KOPT-K1 (cell line): Measurements from ENCODE around the gene NPB.
"Not testable (repeated sequence)": the region's sequence is repeated elsewhere in the genome, so short reads cannot be mapped to it uniquely, and the experiment has no call there.

Source experiments
- H3K27ac ChIP-seq: fragments of 200-600 bp; sonication (generic); 2 replicates; pipeline ENCODE4 v1.5.1; 2016; ENCODE audit warnings: antibody characterized with exemption, mild to moderate bottlenecking, low read depth, low read length; ENCODE audit not compliant: poor library complexity, severe bottlenecking
- H3K36me3 ChIP-seq: fragments of 200-600 bp; sonication (generic); 2 replicates; pipeline ENCODE4 v1.5.1; 2017; ENCODE audit warnings: antibody characterized with exemption, mild to moderate bottlenecking, low read length, moderate library complexity; ENCODE audit not compliant: insufficient read depth
- H3K9me3 ChIP-seq: fragments of 200-600 bp; sonication (generic); 2 replicates; pipeline ENCODE4 v1.5.1; 2017; ENCODE audit warnings: antibody characterized with exemption, low read length, mild to moderate bottlenecking; ENCODE audit not compliant: insufficient read depth, poor library complexity, severe bottlenecking

NPB gene

DNA sequence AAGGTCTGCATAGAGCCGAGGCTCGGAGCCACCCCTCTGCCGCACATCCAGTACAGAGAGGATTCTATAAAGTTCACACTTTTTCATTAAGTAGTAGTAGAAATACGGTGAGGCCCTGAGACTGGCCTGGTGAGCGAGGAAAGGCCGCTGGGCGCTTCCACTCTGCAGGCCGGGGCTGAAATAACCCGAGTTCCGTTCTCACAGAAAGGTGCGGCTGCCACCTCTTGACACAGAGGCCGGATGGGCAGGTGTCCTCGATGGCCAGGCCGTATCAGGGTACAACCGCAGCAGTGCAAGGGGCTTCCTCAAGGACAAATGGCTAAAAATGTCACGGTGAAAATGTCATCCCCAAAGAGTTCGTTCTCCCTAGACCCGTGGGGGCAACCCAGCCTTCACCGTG is 9.9 kb downstream of the NPB start:
- Histone ChIP-seq H3K27ac (no peak overlapping the region), H3K36me3 (peaks cover 73% of the 10 kb centered on the region), H3K9me3 (no peaks in the 10 kb centered on the region)

DNA sequence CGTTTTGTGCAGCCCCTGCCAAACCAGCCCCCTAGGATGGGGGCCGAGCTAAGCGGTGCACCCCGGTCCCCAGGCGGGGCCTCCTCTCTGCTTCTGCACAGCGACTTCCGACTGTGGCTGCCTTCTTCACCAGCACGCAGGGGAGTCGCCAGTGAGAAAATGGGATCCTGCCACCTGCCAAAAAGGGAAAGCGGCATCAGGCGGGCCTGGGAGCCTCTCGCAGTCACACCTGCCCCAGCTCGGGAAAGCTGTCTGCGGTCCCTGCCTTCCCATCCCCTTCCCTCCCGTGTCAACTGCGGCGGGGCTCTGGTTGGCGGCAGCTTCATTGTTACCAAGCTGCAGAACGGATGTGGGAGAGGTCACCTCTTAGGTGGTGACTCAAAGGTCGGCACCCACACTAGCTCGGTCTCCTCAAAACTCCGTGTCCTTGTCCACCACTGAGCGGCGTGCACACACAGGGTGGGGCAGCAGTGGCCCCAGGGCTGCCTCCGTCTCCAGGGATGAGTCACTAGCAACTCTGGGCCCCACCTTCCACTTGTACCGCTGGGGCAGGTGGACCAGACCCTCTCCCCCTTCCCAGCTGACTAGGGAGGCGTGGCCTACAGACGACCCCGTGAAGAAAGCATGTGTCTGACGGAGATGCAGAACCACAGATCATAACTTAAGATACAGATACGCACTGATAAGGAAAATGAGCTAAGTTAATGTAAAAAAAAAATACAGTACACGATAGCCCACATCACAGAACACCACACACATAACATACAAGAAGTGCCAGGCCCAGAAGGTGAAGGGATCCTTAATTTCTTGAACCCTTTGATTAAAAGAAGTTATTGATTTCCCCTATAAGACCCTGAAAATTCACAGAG is 10.6 kb downstream of the NPB start:
- Histone ChIP-seq H3K9me3 (no peaks in the 10 kb centered on the region), H3K36me3 (peaks cover 66% of the 10 kb centered on the region), H3K27ac (no peak overlapping the region)

DNA sequence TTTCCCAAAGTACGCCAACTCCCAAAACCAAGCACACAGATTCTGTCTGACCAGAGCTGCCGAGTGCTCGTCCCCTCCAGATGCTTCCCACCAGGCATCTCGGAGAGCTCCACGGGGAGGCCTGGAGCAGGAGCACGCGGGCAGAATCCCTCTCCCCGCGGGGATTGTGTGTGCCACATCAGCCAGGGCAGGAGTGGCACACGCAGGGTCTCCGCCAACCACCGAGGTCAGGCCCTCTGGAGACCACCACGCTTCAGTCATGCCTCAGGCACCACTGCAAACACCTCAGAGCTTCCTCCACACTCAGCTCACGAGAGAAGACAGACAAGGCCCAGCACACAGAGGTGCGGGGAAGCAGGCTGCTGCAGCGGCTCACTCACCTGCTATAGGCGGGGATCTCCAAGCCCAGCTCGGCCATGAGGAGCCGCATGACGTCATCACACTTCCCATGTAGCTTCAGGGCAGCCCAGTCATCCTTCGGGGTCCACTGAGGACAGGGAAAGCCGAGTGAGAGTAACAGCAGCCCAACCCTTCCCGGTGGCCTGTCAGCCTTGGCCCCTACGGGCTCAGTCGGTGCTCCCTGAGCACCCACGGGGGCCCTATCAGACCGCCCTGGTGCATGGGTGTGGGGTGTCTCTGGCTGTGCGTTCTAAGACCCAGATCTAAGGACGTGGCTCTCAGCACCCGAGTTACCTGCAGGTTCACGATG is 11.5 kb downstream of the NPB start:
- H3K27ac ChIP-seq = no peak overlapping the region
- peaks cover 57% of the 10 kb centered on the region for H3K36me3 ChIP-seq
- no peaks in the 10 kb centered on the region for H3K9me3 ChIP-seq

DNA sequence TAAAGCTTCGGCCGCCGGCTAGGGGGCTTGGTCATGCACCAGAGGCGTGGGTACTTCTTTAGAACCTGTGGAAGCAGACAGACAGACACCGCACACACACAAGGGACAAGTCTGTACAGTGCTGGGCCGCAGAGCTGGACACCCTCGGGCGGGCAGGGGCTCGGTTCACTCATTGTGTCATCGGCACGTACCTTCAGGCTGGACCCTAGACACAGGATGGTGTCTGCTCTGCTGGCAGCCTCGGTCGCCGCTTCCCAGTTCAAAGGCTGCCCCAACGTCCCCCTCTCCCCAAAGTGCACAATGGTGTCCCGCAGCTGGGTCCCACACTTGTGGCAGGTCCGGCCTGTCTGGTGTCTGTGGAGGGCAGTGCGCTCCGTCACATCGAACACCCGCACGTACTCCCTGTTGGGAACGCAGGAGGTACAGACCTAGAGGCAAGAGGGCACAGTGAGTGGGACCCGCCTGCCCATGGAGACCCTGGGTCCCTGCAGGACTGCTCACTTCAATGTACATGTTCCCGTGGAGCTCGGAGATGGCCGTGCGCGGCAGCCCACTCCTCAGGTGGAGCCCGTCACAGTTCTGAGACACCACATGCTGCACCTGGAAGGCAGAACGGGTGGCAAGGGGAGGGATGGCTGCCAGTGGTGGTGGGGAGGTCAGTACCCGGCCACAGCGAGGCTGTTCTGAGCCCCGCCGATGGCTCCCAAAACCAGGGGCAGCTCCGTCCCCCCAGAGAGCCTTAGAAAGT is 12.2 kb downstream of the NPB start:
- no peak overlapping the region for H3K27ac ChIP-seq
- H3K9me3 ChIP-seq = no peaks in the 10 kb centered on the region
- peaks cover 53% of the 10 kb centered on the region for H3K36me3 ChIP-seq

DNA sequence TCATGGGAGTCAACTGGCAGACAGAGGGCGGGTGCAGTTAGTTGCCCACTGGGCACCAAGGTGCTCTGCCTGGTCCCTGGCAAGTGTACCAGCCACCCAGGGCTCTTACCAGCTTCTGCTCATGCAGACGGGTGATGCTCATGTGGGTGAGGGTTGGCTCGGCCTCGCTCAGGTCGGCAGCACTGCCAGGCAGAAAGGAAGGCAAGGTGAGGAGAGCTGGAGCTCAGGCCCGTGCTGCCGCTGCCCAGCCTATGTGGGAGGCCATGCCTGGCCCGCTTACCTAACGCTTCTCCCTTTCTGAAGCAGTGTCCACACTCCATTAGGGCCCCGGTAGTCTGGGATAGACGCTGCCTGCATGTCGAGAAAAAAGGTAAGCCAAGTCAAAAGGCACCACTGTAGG is 13.3 kb downstream of the NPB start:
- H3K36me3 ChIP-seq = peaks cover 58% of the 10 kb centered on the region
- H3K27ac ChIP-seq = no peak overlapping the region

DNA sequence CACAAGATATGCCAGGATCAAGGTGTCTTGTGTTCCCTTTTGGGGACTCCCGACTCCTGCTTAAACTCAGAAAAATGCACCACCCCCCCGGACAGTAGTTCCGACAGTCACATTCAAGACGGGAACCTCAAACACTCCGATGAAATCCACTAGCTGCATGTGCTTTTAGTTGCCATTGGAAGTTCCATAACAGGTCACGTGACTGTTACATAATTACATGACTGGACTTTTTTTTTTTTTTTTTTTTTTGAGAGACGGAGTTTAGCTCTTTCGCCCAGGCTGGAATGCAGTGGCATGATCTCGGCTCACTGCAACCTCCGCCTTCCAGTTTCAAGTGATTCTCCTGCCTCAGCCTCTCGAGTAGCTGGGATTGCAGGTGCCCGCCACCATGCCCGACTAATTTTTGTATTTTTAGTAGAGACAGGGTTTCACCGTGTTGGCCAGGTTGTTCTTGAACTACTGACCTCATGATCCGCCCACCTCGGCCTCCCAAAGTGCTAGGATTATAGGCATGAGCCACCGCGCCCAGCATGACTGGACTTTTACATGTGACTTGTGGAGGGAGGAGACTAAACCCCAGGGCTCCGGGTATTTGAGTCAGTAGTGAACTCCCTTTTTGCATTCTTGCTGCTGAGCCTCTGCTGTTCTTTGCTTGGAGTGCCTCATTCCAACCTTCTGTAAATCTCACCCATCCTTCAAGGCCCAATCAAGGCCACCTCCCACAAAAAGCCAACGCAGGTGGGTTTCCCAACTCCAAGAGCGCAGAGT is 14.4 kb downstream of the NPB start:
- peaks cover 64% of the 10 kb centered on the region for H3K36me3 ChIP-seq
- H3K27ac ChIP-seq = no peak overlapping the region
- no peaks in the 10 kb centered on the region for H3K9me3 ChIP-seq

More for the DNA sequence above, 13.3 kb downstream of the NPB start:
- H3K9me3 ChIP-seq = no peaks in the 10 kb centered on the region

DNA sequence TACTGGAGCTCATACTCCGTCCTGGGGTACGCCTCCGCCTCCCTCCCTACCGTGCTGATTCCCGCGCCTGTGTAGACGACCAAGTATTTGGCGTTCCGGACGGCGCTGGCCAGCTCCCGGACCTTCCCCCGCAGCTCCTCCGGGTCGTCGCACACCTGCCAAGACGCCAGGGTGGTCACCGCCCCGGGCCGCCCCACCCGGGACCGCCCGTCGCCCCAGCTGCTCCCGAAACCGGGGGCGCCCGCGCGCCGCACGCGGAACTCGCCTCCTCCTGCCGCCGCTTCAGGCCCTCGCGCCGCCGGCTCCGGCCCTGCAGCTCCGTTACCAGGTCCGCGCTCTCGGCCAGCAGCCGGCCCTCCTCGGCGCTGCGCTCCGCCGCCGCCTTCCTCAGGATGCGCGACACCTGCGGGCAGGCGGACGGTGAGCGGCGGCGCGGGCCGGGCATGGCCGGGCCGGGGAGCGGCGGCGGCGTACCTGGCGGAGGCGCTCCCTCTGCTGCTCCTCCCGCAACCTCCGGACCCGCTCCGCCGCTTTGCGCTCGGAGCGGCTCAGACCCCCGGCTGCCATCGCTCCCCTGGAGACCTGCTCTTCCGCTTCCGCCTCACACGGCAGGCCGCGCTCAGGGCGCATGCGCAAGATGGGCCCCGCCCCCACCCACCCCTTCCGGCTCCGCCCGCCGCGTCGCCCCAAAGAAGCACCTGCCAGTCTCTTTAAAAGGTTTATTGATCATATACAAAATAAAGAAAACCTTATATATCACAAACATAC is 15.7 kb downstream of the NPB start, which contains the start of gene SIRT7:
Gene SIRT7, minus strand, starts transcription at position 612 of the 768 bp plus-strand sequence. Its CDS starts 45 bp downstream, at position 567.
- Histone ChIP-seq H3K9me3 (no peaks in the 10 kb centered on the region), H3K36me3 (peaks cover 62% of the 10 kb centered on the region), H3K27ac (peak within 1 kb of the TSS; percentile 67)

DNA sequence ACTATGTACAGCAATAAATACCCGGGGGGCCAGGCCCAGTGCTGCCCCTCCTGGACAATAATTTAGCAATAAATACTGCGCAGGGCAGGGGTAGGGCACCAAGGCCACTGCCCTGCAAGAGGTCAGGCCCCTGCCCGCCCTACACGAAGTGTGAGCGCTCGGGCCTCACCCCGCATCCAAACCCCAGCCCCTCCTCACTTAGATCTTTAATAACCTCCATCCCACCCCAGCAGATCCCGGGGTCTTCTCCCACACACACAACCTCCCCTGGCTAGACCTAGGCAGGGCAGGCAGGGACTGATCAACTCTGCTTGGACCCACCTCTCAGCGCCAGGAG is 16.3 kb downstream of the NPB start:
- H3K27ac ChIP-seq = peak overlapping the region; percentile 67
- H3K9me3 ChIP-seq = not testable (repeated sequence)
- peaks cover 59% of the 10 kb centered on the region for H3K36me3 ChIP-seq

DNA sequence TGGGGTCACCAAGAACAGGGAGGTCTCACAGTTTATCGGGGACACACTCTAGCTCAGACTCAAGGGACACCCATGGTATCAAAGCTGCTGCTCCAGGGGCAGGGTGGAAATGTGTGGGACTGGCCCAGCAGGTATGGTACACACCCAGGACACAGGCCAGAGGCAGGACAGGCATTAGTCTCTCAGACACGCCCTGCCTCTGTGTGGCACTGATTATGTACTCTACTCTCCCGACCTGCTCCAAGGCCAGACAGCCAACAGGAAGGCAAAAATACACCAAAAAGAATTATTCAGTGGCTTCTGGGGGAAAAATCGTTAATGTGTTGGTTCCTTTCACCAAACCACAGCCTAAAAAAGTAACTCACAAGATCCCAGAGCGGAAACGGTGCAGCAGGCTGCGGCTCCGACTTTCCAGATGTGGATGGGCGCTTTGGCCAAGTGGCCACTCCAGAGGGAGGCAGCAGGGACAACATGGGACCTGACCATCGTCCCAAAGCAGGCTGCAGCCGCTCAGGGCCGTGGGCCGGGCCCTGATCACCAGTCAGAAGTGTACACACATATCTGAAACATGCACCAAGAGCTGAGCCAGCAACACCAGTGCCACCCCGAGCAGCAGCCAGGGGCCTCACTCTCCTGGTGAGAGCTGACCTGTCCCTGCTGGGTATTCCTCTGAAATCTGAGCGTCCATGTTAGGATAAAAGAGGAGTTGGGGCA is 17.0 kb downstream of the NPB start:
- Histone ChIP-seq H3K36me3 (peaks cover 52% of the 10 kb centered on the region), H3K27ac (no peak overlapping the region), H3K9me3 (no peaks in the 10 kb centered on the region)

DNA sequence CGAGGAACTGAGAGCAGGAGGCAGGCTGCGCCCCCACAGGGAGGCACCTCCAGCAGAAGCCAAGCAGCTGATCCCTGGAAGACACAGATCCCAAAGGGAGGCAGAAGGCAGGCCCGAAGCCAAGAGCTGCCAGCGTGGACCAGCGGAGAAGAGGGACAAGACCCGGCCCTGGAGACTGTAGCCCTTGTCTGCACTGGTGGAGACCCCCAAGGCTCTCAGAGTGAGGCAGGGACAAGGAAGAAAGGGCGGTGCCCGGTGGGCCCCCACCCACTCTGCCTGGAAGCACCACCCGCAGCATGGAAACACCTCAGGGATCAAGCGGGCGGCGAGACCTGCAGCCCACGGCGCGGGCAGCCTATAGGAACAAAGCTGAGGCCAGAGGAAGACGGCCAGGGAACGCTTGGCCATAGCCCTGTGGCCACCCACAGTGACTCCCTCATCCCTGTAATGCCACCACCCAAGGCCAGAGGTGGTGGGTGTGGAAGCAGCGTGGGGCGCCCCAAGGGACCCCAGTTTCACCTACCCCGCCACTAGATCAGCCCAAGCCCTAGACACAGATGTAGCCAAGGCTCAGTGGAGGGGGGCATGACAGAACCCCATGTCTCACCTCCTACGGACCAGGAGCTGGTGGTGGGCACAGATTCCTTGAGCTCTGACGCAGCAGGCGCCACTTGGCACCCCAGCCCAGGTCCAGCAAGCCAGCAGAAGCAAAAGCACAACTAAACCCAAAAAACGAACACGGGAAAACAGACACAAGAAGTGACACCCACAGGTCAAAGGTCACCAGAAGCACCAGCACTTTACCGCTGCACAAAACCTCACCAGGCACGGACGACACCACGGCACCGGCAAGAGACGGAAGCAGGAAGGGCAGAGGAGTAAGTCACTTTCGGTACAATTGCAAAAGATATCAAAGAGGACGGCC is 18.8 kb downstream of the NPB start:
- no peak overlapping the region for H3K27ac ChIP-seq
- no peaks in the 10 kb centered on the region for H3K9me3 ChIP-seq
- H3K36me3 ChIP-seq = peaks cover 33% of the 10 kb centered on the region

DNA sequence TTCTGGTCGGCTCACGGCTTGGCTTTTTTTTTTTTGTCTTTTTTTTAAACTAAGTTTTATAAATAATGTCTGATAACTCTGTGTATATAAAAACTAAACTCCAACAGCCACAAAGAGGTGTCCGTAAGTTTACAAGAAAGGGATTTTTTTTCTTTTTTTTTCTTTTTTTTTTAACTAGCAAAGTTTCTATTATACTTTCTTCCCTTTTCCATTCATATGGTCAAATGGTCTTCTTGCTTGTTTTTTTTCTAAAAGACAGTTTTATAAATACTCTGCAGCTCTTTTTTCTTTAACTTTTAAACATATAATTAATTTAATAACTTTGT is 19.5 kb downstream of the NPB start:
- peaks cover 29% of the 10 kb centered on the region for H3K36me3 ChIP-seq
- H3K27ac ChIP-seq = no peak overlapping the region
- H3K9me3 ChIP-seq = no peaks in the 10 kb centered on the region

DNA sequence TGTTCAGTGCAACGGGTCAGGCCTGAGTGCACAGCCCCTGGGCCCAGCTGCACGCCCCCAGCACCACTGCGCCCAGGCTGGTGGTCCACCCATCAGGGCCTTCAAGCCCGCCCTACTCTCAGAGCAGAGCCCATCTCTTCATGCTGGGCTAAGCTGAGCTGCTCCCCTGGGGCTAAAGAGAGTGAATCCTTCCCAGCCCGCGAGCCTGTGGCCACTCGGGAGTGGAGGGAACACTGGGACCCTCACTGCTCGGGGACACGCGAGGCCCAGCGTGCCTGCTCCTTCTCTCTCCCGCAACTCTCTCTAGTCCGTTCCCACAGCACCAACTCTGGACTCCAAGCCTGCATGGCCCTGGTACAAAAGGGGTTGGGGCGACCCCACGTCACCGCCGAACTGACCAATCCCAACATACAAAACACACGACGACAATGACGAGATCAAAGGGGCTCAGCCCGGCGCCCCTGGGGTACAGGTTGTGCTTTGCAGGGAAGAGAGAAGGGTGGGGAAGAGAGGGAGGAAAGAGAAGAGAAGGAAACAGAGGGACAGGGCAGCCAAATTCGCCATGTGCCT is 20.0 kb downstream of the NPB start:
- no peak overlapping the region for H3K27ac ChIP-seq

More for the DNA sequence above, 20.0 kb downstream of the NPB start:
- Histone ChIP-seq H3K9me3 (no peaks in the 10 kb centered on the region), H3K36me3 (peaks cover 29% of the 10 kb centered on the region)
